Breast epithelium (tissue), 4 donors: ENCODE measurements around the gene TMEM179. TPM values are rescaled to one million over a fixed set of nuclear protein-coding genes. Genes with fewer than 3 reads are reported as not detected.

Source experiments
- DNase-seq, 2 donors: peaks; one replicate each; pipeline ENCODE4 v3.0.0-alpha.2; 2019; ENCODE audit warnings: low spot score in 2 of 2
- H3K27ac ChIP-seq, 2 donors: fragments of 200-600 bp; sonication (generic) in 1 of 2; one replicate each; pipeline ENCODE4 v1.5.1; 2016 to 2019; ENCODE audit warnings: mild to moderate bottlenecking in 1 of 2
- H3K27me3 ChIP-seq, 2 donors: fragments of 200-600 bp; sonication (generic) in 1 of 2; one replicate each; pipeline versions ENCODE4 v1.5.1 to v1.6.0; 2017 to 2019; ENCODE audit warnings: control low read depth in 1 of 2, mild to moderate bottlenecking in 1 of 2
- H3K36me3 ChIP-seq: fragments of 200-600 bp; one replicate; pipeline ENCODE4 v1.5.1; 2019
- H3K4me1 ChIP-seq, 2 donors: fragments of 200-600 bp; sonication (generic); one replicate each; pipeline ENCODE4 v1.5.1; 2016 to 2019; ENCODE audit warnings: control low read depth in 1 of 2
- H3K4me3 ChIP-seq, 3 donors: fragments of 200-600 bp; sonication (generic); 1 replicate in 2 of 3; 2 replicates in 1 of 3; pipeline ENCODE4 v1.5.1; 2016 to 2019; ENCODE audit warnings: mild to moderate bottlenecking in 3 of 3, moderate library complexity in 2 of 3
- H3K9me3 ChIP-seq, 2 donors: fragments of 200-600 bp; sonication (generic) in 1 of 2; one replicate each; pipeline ENCODE4 v1.5.1; 2016 to 2019; ENCODE audit warnings: control low read depth in 1 of 2
- CTCF ChIP-seq, 3 donors: fragments of 450-650 bp; IDR thresholded peaks; one replicate each; pipeline ENCODE4 v1.5.1; 2016 to 2017; ENCODE audit warnings: antibody characterized with exemption in 3 of 3, mild to moderate bottlenecking in 3 of 3, moderate library complexity in 3 of 3
- POLR2A ChIP-seq: fragments of 450-650 bp; IDR thresholded peaks from one replicate; pipeline ENCODE4 v1.6.1; 2016; ENCODE audit warnings: antibody characterized with exemption, mild to moderate bottlenecking, moderate library complexity
- POLR2AphosphoS5 ChIP-seq, 3 donors: sonication (generic); formaldehyde crosslinking; IDR thresholded peaks; one replicate each; pipeline ENCODE4 v1.6.1; 2017; ENCODE audit warnings: antibody characterized with exemption in 3 of 3
- intact Hi-C: fragments of 100-400 bp; cut with DNase I; formaldehyde crosslinking; loops from one replicate; pipeline ENCODE4 v1.15.1; 2023; ENCODE audit warnings: low total_unique reads
- total RNA-seq, 3 donors: library from RNA; depleted of rRNA; stranded (reverse); fragments of >200 nt; gene quantifications; one replicate each; pipeline ENCODE4 v1.1.0, GENCODE V29; 2016

TMEM179 gene
- total RNA-seq, 3 donors from 2014 or later = not detected

GRCh38 chr14:104640681-104641080 lies 36.1 kb upstream of the TMEM179 start:
- Histone ChIP-seq H3K4me3 (no peak overlapping the region), H3K27me3 (peaks cover 0 to 31% of the 10 kb centered on the region in 2 donors), H3K4me1 (no peaks in the 10 kb centered on the region), H3K9me3 (peaks cover 6 to 10% of the 10 kb centered on the region in 2 donors), H3K36me3 (no peaks in the 10 kb centered on the region), H3K27ac (no peak overlapping the region)
- intact Hi-C loops = no loop called here
- no peak for DNase-seq
- TF ChIP-seq POLR2AphosphoS5 (IDR thresholded peaks at IDR 0.05) (no peak), POLR2A (no peak), CTCF (IDR thresholded peaks at IDR 0.05) (no peak)

- intact Hi-C loops = no loop called here
- Histone ChIP-seq H3K9me3 (peaks cover under 1 to 5% of the 10 kb centered on the region in 2 donors), H3K36me3 (no peaks in the 10 kb centered on the region), H3K4me3 (no peak overlapping the region), H3K27ac (no peak overlapping the region), H3K27me3 (peaks cover 0 to 38% of the 10 kb centered on the region in 2 donors), H3K4me1 (no peaks in the 10 kb centered on the region)
- TF ChIP-seq CTCF (IDR thresholded peaks at IDR 0.05) (peak in 2 of 3 donors; percentile 69 to 82), POLR2A (no peak)
- no peak for DNase-seq
These were observed 35.4 kb upstream of the TMEM179 start for GRCh38 chr14:104639885-104640548.

- no peak for TF ChIP-seq CTCF (IDR thresholded peaks at IDR 0.05)
- no peak for TF ChIP-seq POLR2AphosphoS5 (IDR thresholded peaks at IDR 0.05)
- TF ChIP-seq POLR2A = no peak
- Histone ChIP-seq H3K4me3 (no peak overlapping the region), H3K27ac (no peak overlapping the region), H3K9me3 (no peaks in the 10 kb centered on the region), H3K36me3 (no peaks in the 10 kb centered on the region), H3K4me1 (no peaks in the 10 kb centered on the region), H3K27me3 (peaks cover 0 to 43% of the 10 kb centered on the region in 2 donors)
- intact Hi-C loops = no loop called here
- DNase-seq = no peak
These were observed 34.9 kb upstream of the TMEM179 start for GRCh38 chr14:104639471-104639870.

- no peaks in the 10 kb centered on the region for H3K9me3 ChIP-seq
- intact Hi-C loops = no loop called here
- H3K4me3 ChIP-seq = no peak overlapping the region
- H3K27me3 ChIP-seq = peaks cover 0 to 48% of the 10 kb centered on the region in 2 donors
- no peaks in the 10 kb centered on the region for H3K36me3 ChIP-seq
- no peak for DNase-seq
- no peaks in the 10 kb centered on the region for H3K4me1 ChIP-seq
- TF ChIP-seq POLR2AphosphoS5 (IDR thresholded peaks at IDR 0.05) (no peak), CTCF (IDR thresholded peaks at IDR 0.05) (no peak), POLR2A (no peak)
- no peak overlapping the region for H3K27ac ChIP-seq
These were observed 34.4 kb upstream of the TMEM179 start for GRCh38 chr14:104638927-104639450.

- Histone ChIP-seq H3K27me3 (peaks cover 0 to 55% of the 10 kb centered on the region in 2 donors), H3K4me3 (no peak overlapping the region), H3K27ac (no peak overlapping the region), H3K4me1 (no peaks in the 10 kb centered on the region), H3K36me3 (no peaks in the 10 kb centered on the region), H3K9me3 (no peaks in the 10 kb centered on the region)
- no peak for TF ChIP-seq POLR2AphosphoS5 (IDR thresholded peaks at IDR 0.05)
- TF ChIP-seq CTCF (IDR thresholded peaks at IDR 0.05) = no peak
- TF ChIP-seq POLR2A = no peak
- DNase-seq = no peak
- intact Hi-C loops = no loop called here
These were observed 33.6 kb upstream of the TMEM179 start for GRCh38 chr14:104638190-104638589.
